ENCODE data around the gene CD83.
A peak's percentile ranks its signal among the peaks of the same experiment; 100 is the strongest.
"Not testable (repeated sequence)": the region's sequence is repeated elsewhere in the genome, so short reads cannot be mapped to it uniquely, and the experiment has no call there.

The CD83 gene

DNA sequence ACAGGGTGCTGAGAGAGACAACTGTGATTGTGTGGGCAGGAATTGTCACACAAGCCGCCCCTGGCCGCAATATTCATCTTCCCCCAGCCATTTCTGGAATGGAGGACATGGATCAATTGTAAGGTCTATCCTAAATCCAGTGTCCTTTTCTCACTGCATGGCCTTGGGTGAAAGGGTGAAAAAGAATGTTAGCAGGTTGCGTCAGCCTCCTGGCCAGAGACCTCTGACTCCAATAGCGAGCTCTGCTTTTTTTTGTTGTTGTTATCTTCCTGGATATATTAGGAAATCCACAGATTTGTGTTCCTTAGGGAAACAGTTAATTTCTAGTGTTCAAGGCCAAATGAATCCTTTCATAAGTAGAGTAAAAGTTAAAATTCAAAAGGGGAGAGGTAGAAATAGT lies 47.1 kb upstream of the CD83 start:
- Histone ChIP-seq H3K9me2 (replicated peaks; ENCODE audit: control insufficient read depth, low read length) (no peaks in the 10 kb centered on the region), H3F3A (ENCODE audit: control insufficient read depth, insufficient read depth) (0 out of 2 replicates have a peak, but pooled peaks cover 3% of the 10 kb centered on the region), H4K20me1 (ENCODE audit: control insufficient read depth, insufficient read depth, low read depth, low read length) (no peaks in the 10 kb centered on the region), H3K36me3 (ENCODE audit: control insufficient read depth, low read length) (no peaks in the 10 kb centered on the region), H3K4me1 (ENCODE audit: control insufficient read depth, low read length) (peaks cover 24% of the 10 kb centered on the region), H3K4me2 (ENCODE audit: low read length) (no peak overlapping the region), H3K79me2 (ENCODE audit: control insufficient read depth, low read length) (no peaks in the 10 kb centered on the region), H3K4me3 (ENCODE audit: low read length) (no peak overlapping the region), H3K27me3 (ENCODE audit: control insufficient read depth, low read length) (peaks cover under 1% of the 10 kb centered on the region; the same call in 1 of the 2 replicates), H3K27ac (ENCODE audit: low read depth, low read length) (no peak overlapping the region), H3K9me3 (ENCODE audit: control insufficient read depth, insufficient read depth, low read length) (no peaks in the 10 kb centered on the region)
- no peak for TF ChIP-seq EZH2phosphoT487 (IDR thresholded peaks at IDR 0.05; ENCODE audit: borderline replicate concordance, low read length)
- TF ChIP-seq, protein P1, sequence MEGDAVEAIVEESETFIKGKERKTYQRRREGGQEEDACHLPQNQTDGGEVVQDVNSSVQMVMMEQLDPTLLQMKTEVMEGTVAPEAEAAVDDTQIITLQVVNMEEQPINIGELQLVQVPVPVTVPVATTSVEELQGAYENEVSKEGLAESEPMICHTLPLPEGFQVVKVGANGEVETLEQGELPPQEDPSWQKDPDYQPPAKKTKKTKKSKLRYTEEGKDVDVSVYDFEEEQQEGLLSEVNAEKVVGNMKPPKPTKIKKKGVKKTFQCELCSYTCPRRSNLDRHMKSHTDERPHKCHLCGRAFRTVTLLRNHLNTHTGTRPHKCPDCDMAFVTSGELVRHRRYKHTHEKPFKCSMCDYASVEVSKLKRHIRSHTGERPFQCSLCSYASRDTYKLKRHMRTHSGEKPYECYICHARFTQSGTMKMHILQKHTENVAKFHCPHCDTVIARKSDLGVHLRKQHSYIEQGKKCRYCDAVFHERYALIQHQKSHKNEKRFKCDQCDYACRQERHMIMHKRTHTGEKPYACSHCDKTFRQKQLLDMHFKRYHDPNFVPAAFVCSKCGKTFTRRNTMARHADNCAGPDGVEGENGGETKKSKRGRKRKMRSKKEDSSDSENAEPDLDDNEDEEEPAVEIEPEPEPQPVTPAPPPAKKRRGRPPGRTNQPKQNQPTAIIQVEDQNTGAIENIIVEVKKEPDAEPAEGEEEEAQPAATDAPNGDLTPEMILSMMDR (IDR thresholded peaks at IDR 0.05; ENCODE audit: low read depth, low read length, poor library complexity, severe bottlenecking) = no peak

DNA sequence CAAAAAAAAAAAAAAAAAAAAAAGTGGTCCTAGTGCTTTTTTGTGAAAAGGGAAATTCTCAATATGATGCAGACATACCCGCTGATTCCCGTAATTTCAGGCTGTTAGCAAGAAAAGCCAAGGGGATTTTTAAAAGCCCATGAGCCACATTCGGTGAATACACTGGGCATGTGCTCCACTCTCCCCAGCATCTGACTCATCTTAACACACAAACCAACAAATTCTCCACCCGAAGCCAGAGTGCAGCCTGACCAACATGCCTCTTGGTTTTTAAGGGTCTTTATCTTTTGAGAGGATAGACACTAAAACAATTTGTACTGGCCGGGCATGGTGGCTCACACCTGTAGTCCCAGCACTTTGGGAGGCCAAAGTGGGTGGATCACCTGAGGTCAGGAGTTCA lies 45.5 kb upstream of the CD83 start:
- Histone ChIP-seq H3K9me3 (ENCODE audit: control insufficient read depth, insufficient read depth, low read length) (no peaks in the 10 kb centered on the region), H3K27ac (ENCODE audit: low read depth, low read length) (no peak overlapping the region), H3K36me3 (ENCODE audit: control insufficient read depth, low read length) (no peaks in the 10 kb centered on the region), H3F3A (ENCODE audit: control insufficient read depth, insufficient read depth) (0 out of 2 replicates have a peak, but pooled peaks cover 3% of the 10 kb centered on the region), H3K4me3 (ENCODE audit: low read length) (no peak overlapping the region), H3K4me1 (ENCODE audit: control insufficient read depth, low read length) (peaks cover 23% of the 10 kb centered on the region), H3K4me2 (ENCODE audit: low read length) (no peak overlapping the region), H3K27me3 (ENCODE audit: control insufficient read depth, low read length) (no peaks in the 10 kb centered on the region), H4K20me1 (ENCODE audit: control insufficient read depth, insufficient read depth, low read depth, low read length) (no peaks in the 10 kb centered on the region), H3K9me2 (replicated peaks; ENCODE audit: control insufficient read depth, low read length) (no peaks in the 10 kb centered on the region), H3K79me2 (ENCODE audit: control insufficient read depth, low read length) (no peaks in the 10 kb centered on the region)
- TF ChIP-seq, protein P1 (IDR thresholded peaks at IDR 0.05; ENCODE audit: low read depth, low read length, poor library complexity, severe bottlenecking) = no peak
- TF ChIP-seq EZH2phosphoT487 (IDR thresholded peaks at IDR 0.05; ENCODE audit: borderline replicate concordance, low read length) = no peak

DNA sequence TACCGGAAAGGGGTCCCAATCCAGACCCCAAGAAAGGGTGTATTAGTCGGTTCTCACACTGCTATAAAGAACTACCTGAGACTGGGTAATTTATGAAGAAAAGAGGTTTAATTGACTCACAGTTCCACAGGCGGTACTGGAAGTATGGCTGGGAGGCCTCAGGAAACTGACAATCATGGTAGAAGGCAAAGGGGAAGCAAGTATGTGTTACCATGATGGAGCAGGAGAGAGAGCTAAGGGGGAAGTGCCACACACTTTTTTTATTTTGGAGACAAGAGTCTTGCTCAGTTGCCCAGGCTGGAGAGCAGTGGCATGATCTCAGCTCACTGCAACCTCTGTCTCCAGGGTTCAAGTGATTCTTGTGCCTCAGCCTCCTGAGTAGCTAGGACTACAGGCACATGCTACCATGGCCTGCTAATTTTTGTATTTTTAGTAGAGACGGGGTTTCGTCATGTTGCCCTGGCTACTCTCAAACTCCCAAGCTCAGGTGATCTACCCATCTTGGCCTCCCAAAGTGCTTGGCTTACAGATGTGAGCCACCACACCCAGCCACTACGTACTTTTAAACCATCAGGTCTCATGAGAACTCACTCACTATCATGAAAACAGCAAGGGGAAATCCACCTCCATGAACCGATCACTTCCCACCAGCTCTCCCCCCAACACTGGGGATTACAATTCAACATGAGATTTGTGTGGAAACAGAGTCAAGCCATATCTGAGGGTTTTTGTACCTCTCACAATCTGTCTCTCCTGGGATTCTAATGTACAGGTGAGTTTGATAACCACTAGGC lies 43.8 kb upstream of the CD83 start:
- not testable (repeated sequence) for H3K9me2 ChIP-seq (replicated peaks; ENCODE audit: control insufficient read depth, low read length); H3K27me3 ChIP-seq (ENCODE audit: control insufficient read depth, low read length); H4K20me1 ChIP-seq (ENCODE audit: control insufficient read depth, insufficient read depth, low read depth, low read length); H3F3A ChIP-seq (ENCODE audit: control insufficient read depth, insufficient read depth); H3K36me3 ChIP-seq (ENCODE audit: control insufficient read depth, low read length); H3K4me2 ChIP-seq (ENCODE audit: low read length); H3K9me3 ChIP-seq (ENCODE audit: control insufficient read depth, insufficient read depth, low read length); H3K27ac ChIP-seq (ENCODE audit: low read depth, low read length); H3K4me3 ChIP-seq (ENCODE audit: low read length); H3K79me2 ChIP-seq (ENCODE audit: control insufficient read depth, low read length)
- H3K4me1 ChIP-seq (ENCODE audit: control insufficient read depth, low read length) = peaks cover 24% of the 10 kb centered on the region

DNA sequence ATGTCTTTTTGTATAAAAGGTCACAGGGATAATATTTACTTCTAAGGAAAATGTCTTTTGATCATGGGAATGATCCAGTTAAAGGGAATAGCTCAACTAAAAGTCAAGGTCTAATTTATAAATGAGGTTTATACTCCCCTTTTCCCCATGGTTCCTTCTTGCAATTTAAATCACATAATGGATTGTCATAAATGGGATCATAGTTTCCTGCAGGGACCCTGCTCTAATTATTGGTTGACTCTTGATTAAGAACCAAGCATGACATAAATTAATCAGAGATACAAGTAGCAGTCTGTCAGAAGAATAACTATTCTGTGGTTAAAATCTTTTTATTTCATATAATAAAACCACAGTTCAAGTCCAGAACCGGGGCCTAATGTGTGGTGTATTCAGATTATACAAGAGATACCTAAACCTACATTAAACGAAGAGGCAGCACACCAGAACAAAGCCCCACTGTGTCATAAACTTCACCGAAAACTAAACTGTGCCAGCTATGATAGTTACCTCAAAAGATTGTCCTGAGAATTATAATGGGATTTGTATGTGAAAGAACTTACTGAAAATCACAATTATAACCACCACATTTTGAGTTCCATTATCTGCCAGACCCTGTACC lies 43.0 kb upstream of the CD83 start:
- Histone ChIP-seq H3K36me3 (ENCODE audit: control insufficient read depth, low read length) (no peaks in the 10 kb centered on the region), H3K9me2 (replicated peaks; ENCODE audit: control insufficient read depth, low read length) (no peaks in the 10 kb centered on the region), H3K27me3 (ENCODE audit: control insufficient read depth, low read length) (no peaks in the 10 kb centered on the region), H4K20me1 (ENCODE audit: control insufficient read depth, insufficient read depth, low read depth, low read length) (no peaks in the 10 kb centered on the region), H3K4me1 (ENCODE audit: control insufficient read depth, low read length) (peaks cover 24% of the 10 kb centered on the region), H3K79me2 (ENCODE audit: control insufficient read depth, low read length) (no peaks in the 10 kb centered on the region), H3K27ac (ENCODE audit: low read depth, low read length) (no peak overlapping the region), H3F3A (ENCODE audit: control insufficient read depth, insufficient read depth) (0 out of 2 replicates have a peak, but pooled peaks cover 3% of the 10 kb centered on the region), H3K4me2 (ENCODE audit: low read length) (peak overlapping the region; percentile 70), H3K4me3 (ENCODE audit: low read length) (peak overlapping the region; percentile 54), H3K9me3 (ENCODE audit: control insufficient read depth, insufficient read depth, low read length) (no peaks in the 10 kb centered on the region)
- TF ChIP-seq EZH2phosphoT487 (IDR thresholded peaks at IDR 0.05; ENCODE audit: borderline replicate concordance, low read length) = no peak
- TF ChIP-seq, protein P1 (IDR thresholded peaks at IDR 0.05; ENCODE audit: low read depth, low read length, poor library complexity, severe bottlenecking) = no peak

Measured in DOHH2 (cell line).